ENCODE measurements around the gene PEX19.
A peak's percentile ranks its signal among the peaks of the same experiment; 100 is the strongest.
"Not testable (repeated sequence)": the region's sequence is repeated elsewhere in the genome, so short reads cannot be mapped to it uniquely, and the experiment has no call there.

The PEX19 gene

GRCh38 chr1:160284782-160285344 lies at the start of gene PEX19:
TSS of gene PEX19 (minus strand) at chr1:160285133. CDS start at chr1:160285124, 9 bp downstream.
- peak; percentile 96 for DNase-seq (ENCODE audit: low spot score)

- no peak for DNase-seq (ENCODE audit: low spot score)
Measured at GRCh38 chr1:160332516-160332915, 47.6 kb upstream of the PEX19 start.

GRCh38 chr1:160330119-160330518 lies 45.2 kb upstream of the PEX19 start:
- no peak for DNase-seq (ENCODE audit: low spot score)

- no peak for DNase-seq (ENCODE audit: low spot score)
Measured at GRCh38 chr1:160328184-160328583, 43.3 kb upstream of the PEX19 start.

- no peak for DNase-seq (ENCODE audit: low spot score)
Measured at GRCh38 chr1:160326418-160326817, 41.5 kb upstream of the PEX19 start.

GRCh38 chr1:160325252-160325651 lies 40.3 kb upstream of the PEX19 start:
- no peak for DNase-seq (ENCODE audit: low spot score)

- no peak for DNase-seq (ENCODE audit: low spot score)
Measured at GRCh38 chr1:160322831-160323230, 37.9 kb upstream of the PEX19 start.

- DNase-seq (ENCODE audit: low spot score) = no peak
Measured at GRCh38 chr1:160315359-160315758, 30.4 kb upstream of the PEX19 start.

- DNase-seq (ENCODE audit: low spot score) = no peak
Measured at GRCh38 chr1:160309571-160309970, 24.6 kb upstream of the PEX19 start.

- no peak for DNase-seq (ENCODE audit: low spot score)
Measured at GRCh38 chr1:160309185-160309557, 24.2 kb upstream of the PEX19 start.

GRCh38 chr1:160308451-160309184 lies 23.7 kb upstream of the PEX19 start:
- DNase-seq (ENCODE audit: low spot score) = no peak

- no peak for DNase-seq (ENCODE audit: low spot score)
Measured at GRCh38 chr1:160307118-160307791, 22.3 kb upstream of the PEX19 start.

- DNase-seq (ENCODE audit: low spot score) = no peak
Measured at GRCh38 chr1:160300173-160300572, 15.2 kb upstream of the PEX19 start.

- no peak for DNase-seq (ENCODE audit: low spot score)
Measured at GRCh38 chr1:160296036-160296435, 11.1 kb upstream of the PEX19 start.

- DNase-seq (ENCODE audit: low spot score) = no peak
Measured at GRCh38 chr1:160293020-160293968, 8.4 kb upstream of the PEX19 start.

- no peak for DNase-seq (ENCODE audit: low spot score)
Measured at GRCh38 chr1:160291248-160292220, 6.6 kb upstream of the PEX19 start.

GRCh38 chr1:160287769-160288168 lies 2.8 kb upstream of the PEX19 start:
- not testable (repeated sequence) for DNase-seq (ENCODE audit: low spot score)

- no peak for DNase-seq (ENCODE audit: low spot score)
Measured at GRCh38 chr1:160285506-160285905, 573 bp upstream of the PEX19 start.

GRCh38 chr1:160284220-160284781 lies 632 bp downstream of the PEX19 start:
- DNase-seq (ENCODE audit: low spot score) = peak; percentile 68

GRCh38 chr1:160282807-160283206 lies 2.1 kb downstream of the PEX19 start:
- DNase-seq (ENCODE audit: low spot score) = no peak

GRCh38 chr1:160277987-160278386 lies 6.9 kb downstream of the PEX19 start:
- no peak for DNase-seq (ENCODE audit: low spot score)

Measured in left forelimb (tissue), 1 donor.